ENCODE data around the gene RNF130. TPM values are rescaled to one million over a fixed set of nuclear protein-coding genes. Genes with fewer than 3 reads are reported as not detected.

Gene RNF130, protein sequence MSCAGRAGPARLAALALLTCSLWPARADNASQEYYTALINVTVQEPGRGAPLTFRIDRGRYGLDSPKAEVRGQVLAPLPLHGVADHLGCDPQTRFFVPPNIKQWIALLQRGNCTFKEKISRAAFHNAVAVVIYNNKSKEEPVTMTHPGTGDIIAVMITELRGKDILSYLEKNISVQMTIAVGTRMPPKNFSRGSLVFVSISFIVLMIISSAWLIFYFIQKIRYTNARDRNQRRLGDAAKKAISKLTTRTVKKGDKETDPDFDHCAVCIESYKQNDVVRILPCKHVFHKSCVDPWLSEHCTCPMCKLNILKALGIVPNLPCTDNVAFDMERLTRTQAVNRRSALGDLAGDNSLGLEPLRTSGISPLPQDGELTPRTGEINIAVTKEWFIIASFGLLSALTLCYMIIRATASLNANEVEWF
- 18.2 TPM for polyA plus RNA-seq

DNA sequence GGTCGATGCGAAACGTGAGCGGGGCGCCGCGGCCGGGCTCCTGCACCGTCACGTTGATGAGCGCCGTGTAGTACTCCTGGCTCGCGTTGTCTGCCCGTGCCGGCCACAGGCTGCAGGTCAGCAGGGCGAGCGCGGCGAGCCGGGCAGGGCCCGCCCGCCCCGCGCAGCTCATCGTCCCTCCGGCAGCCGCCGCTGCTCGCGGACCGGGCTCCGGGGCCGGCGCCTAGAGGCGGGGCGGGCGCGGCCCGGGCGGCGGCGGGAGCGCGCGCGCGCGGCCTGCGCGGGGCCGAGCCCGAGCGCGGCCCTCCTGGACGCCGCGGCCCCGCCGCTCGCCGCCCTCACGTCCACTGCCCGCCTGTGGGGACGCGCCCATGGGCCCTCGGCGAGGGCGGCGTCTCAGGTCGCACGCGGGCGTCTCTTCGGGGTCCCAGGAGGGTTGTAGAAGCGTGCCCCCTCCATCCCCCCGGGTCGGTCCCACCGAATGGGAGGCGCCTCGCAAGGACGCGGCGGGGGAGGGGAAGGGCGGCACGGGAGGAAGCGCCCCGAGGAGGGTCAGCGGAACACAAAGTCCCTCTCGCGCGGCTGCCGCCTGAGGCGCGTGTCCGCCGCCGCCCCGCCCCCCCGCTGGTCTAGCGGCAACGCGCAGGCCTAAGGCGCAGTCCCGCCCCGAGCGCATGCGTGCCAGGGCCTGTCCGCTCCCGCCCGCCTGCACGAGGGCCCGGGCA is at the start of gene RNF130:
Gene RNF130, minus strand, starts transcription at position 229 of the 725 bp plus-strand sequence. Its CDS starts 57 bp downstream, at position 172.
- H3K9me3 Mint-ChIP-seq = no peaks in the 10 kb centered on the region
- peaks cover 17 to 24% (median 23%) of the 10 kb centered on the region in 3 donors for H3K4me1 Mint-ChIP-seq
- H3K4me3 Mint-ChIP-seq = peak within 1 kb of the TSS; percentile 82 to 97 (median 94)
- peak within 1 kb of the TSS; percentile 80 to 93 (median 92) for H3K27ac Mint-ChIP-seq
- H3K36me3 Mint-ChIP-seq = no peaks in the 10 kb centered on the region
- H3K27me3 Mint-ChIP-seq = peaks cover under 1% of the 10 kb centered on the region

DNA sequence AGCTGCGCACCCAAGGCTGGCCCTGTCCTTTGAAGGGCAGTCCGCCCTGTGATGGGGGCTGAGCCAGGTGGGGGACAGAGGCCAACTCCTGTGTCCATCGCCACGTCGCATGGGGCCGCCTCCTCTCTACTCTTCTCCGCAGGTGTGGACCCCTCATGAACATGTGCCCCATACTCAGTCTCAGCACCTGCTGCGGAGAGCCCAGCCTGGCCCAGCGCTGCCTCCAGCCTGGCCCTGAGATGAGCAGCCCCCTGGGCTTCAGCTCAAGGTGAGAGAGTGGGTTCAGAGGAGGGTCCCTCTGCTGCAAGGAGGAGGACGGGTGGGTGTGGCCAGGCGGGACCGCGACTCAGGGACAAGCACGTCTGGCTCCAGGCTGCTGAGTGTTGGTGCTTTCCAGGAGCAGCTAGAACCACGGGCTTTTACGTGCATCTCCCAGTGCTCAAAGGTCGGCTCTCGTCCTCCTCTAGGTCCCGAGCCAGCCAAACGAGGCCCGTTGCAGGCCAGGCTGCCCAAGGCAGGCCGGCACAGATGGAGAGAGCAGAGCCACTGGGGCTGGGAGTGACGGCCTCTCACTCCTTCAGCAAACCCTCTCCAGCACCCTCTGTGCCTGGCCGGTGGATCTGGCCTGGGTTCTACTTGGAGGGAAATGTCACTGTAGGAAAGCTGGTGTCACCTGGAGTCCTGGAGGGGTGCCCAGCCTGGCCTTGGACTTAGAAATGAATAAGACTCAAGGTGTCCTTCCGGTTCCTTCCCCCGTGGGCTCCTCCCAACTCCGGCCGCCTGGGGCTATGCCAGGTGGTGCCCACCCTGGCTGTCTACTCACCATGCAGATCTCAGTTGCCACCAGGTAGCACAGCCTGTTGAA is 48.9 kb upstream of the RNF130 start:
- Mint-ChIP-seq H3K36me3 (no peaks in the 10 kb centered on the region), H3K27ac (no peak overlapping the region), H3K4me1 (no peaks in the 10 kb centered on the region), H3K4me3 (no peak overlapping the region), H3K27me3 (peaks cover 8% of the 10 kb centered on the region), H3K9me3 (peaks cover 0 to 2% (median 0%) of the 10 kb centered on the region in 3 donors)

DNA sequence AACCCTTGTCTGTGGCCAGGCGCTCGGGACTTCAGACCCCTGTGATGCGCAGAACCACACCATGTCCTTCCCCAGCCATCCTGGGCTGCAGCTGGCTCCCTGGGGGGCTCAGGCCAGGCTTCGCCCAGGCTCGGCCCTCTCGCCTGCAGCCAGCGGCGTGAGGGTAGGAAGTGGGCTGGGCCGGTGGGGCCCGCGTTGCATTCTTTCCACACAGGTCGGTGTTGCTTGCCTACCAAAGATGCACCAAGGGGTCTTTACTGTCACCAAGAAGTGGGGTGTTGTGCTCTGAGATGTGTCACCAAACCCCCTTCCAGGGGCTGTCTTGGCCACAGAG is 48.3 kb upstream of the RNF130 start:
- H3K4me3 Mint-ChIP-seq = no peak overlapping the region
- no peaks in the 10 kb centered on the region for H3K36me3 Mint-ChIP-seq
- peaks cover 0 to 2% (median 0%) of the 10 kb centered on the region in 3 donors for H3K9me3 Mint-ChIP-seq
- H3K27me3 Mint-ChIP-seq = peaks cover 10% of the 10 kb centered on the region
- H3K27ac Mint-ChIP-seq = no peak overlapping the region
- no peaks in the 10 kb centered on the region for H3K4me1 Mint-ChIP-seq

DNA sequence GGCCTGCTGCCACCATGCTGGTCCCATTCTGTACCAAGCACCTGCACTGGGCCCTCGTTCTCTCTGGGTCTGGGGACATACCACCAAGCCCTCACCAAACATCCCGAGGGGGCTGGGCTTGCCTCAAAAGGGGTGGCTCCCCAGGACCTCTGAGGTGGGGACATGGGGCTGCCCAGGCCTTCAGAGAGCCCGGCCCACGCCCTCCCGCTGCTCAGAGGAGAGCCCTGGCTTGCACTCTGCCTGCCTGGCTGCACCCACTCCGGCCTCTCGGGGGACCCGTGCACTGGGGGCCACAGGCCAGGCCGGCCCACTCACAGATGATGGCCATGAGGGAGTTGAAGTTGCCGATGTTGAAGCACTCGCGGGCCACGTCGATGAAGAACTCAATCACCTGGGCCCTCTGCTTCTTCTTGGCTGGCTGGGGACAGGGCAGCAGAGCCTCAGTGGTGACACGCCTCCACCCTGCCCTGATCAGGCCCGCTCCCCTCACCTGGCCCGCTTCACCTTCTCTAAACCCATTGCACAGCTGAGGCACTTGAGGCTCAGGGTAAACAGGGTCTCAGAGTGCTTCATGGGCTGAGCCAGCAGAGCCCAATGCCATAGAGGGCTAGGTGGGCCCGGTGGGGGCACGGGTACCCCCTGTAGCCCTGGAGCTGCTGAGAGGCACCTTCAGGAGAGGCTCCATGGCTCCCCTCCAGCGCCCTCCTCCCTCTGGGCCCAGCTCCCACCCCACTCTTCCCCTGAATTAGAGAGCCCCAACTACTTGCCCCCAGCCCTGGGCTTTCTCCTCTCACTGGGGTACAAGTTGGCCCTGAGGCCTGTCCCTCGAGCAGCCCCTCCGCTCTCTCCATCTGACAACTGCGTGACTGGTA is 47.7 kb upstream of the RNF130 start:
- Mint-ChIP-seq H3K4me1 (no peaks in the 10 kb centered on the region), H3K4me3 (no peak overlapping the region), H3K9me3 (peaks cover 0 to 2% (median 0%) of the 10 kb centered on the region in 3 donors), H3K27me3 (peaks cover 9% of the 10 kb centered on the region), H3K27ac (no peak overlapping the region), H3K36me3 (no peaks in the 10 kb centered on the region)

DNA sequence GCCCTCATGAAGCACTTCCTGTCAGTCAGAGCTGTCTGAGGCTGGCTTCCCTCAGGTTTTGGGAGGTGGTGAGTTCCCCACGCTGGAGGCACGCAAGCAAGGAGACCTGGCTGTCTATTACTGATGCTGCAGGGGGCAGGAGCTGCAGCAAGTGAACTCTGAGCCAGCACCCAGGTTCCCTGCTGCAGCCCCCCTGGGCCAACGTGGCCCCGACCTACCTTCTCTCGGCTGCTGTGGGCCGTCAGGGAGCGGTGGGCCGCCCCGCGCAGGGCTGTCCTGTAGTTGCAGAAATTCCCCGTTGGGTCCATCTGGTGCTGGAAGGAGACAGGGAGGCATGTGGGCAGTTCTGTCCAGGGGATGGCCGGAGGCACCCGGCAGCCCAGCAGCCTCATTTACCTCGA is 46.8 kb upstream of the RNF130 start:
- Mint-ChIP-seq H3K9me3 (no peaks in the 10 kb centered on the region), H3K27me3 (peaks cover 7% of the 10 kb centered on the region), H3K27ac (no peak overlapping the region), H3K4me1 (no peaks in the 10 kb centered on the region), H3K4me3 (no peak overlapping the region), H3K36me3 (no peaks in the 10 kb centered on the region)

DNA sequence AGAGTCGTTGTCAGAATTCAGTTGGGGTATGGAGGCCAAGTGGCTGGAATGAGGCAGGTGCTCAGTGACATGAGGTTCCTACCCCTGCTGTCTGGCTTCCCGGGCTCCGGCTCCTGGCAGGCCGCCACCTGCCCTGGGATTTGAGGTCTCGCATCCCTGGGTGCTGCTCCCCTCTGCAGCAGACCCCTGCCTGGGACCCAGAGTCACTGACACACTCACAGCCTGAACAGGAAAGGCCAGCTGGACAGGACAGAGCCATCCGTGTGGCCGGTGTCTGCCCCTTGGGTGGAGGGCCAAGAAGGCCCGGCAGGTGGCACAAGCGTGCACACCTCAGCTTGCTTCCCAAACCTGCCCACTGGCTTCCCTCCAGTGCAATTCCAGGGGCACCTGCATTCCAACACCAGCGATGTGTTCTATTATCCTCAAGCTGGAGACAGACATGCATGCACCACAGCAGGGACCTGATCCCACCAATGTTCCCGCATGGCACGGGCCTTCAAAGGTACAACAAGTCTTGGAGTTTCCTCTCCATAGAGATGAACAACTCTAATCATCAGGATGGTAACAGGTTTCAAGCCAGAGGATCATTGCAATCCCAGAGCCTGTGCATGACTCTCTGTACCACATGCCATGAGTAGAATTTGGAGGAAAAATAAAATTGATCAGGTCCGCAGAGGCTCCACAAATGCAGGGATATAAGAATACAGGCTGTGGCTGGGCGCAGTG is 45.6 kb upstream of the RNF130 start:
- Mint-ChIP-seq H3K4me1 (no peaks in the 10 kb centered on the region), H3K36me3 (no peaks in the 10 kb centered on the region), H3K27me3 (peaks cover 8% of the 10 kb centered on the region), H3K4me3 (no peak overlapping the region), H3K27ac (peak overlapping the region in 1 of 3 donors; percentile 13), H3K9me3 (no peaks in the 10 kb centered on the region)

DNA sequence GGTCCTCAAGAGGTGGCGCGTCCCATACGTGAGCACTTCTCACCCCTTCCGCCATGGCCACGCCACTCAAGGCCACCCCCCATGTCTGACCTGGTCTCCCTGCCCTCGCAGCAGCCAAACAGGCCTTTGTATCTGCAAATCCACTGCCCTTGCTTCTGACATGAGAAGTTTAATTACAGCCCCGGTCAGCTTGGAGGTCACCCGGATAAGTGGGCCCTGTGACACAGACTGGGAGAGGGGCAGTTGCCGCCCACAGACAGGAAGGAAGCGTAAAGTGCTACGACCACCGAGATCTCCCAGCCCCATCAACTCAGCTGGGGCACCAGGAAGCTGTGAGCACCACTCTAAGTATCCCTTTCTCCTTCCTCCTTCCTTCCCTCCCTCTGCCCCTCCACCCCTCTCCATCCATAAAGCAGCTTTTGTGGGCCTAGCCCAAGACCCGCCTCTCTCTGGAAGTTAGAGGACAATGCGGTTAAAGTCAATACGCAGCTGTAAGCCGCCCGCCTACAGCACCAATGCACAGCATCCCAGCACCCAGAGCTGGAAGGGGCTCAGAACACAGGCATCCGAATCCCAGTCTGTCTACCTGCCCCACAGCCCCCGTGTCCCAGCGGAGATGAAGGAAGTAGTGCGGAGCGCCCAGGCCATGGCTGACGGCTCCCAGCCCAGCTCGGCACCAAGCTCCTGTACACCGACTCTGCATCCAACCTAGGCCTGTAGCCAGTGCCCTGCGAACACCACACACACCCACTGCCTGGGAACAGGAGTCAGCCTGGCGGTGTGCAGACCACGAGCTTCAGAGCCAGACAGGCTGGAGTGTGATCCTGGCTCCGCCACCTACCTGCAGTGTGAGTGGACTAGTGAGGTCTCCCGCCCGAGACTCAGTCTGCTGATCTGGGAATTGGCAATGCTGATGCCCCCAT is 44.8 kb upstream of the RNF130 start:
- no peak overlapping the region for H3K4me3 Mint-ChIP-seq
- H3K36me3 Mint-ChIP-seq = no peaks in the 10 kb centered on the region
- H3K9me3 Mint-ChIP-seq = no peaks in the 10 kb centered on the region
- H3K27ac Mint-ChIP-seq = no peak overlapping the region
- peaks cover 8% of the 10 kb centered on the region for H3K27me3 Mint-ChIP-seq
- no peaks in the 10 kb centered on the region for H3K4me1 Mint-ChIP-seq

DNA sequence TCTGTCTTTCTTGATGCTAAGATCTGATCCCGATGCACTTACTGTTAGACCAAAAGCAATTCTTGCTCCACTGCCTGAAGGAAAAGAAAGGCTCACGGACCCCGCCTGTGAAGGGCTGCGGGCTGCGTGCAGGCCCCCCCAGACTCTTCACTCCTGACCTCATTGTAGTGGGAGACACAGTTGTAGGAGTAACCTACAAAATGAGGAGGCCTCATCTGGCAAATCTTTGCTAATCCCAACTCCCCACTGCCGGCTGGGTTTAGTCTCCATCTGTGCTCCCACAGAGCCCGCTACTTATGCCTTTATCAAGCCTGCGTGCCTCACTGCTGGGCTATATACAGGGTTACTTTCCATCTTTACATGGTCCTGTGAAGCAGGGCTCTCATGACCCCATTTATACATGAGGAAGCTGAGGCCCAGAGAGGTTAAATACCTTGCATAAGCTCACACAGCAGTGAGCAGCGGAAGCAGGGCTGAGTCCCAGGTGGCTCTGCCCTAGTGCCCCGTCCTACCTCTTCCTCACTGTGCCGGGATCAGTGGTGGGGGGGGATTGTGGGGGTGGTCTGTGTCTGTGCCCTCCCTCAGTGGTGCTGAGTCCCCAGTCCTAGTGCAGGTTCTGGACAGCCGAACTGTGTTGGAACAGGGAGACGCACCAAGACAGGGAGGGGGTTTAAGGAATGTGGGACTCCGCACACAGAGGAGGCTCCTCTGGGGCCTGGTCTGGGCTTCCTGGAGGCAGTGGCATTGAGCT is 43.9 kb upstream of the RNF130 start:
- H3K27ac Mint-ChIP-seq = no peak overlapping the region
- H3K4me3 Mint-ChIP-seq = no peak overlapping the region
- no peaks in the 10 kb centered on the region for H3K4me1 Mint-ChIP-seq
- no peaks in the 10 kb centered on the region for H3K9me3 Mint-ChIP-seq
- H3K27me3 Mint-ChIP-seq = peaks cover 8% of the 10 kb centered on the region
- H3K36me3 Mint-ChIP-seq = no peaks in the 10 kb centered on the region

DNA sequence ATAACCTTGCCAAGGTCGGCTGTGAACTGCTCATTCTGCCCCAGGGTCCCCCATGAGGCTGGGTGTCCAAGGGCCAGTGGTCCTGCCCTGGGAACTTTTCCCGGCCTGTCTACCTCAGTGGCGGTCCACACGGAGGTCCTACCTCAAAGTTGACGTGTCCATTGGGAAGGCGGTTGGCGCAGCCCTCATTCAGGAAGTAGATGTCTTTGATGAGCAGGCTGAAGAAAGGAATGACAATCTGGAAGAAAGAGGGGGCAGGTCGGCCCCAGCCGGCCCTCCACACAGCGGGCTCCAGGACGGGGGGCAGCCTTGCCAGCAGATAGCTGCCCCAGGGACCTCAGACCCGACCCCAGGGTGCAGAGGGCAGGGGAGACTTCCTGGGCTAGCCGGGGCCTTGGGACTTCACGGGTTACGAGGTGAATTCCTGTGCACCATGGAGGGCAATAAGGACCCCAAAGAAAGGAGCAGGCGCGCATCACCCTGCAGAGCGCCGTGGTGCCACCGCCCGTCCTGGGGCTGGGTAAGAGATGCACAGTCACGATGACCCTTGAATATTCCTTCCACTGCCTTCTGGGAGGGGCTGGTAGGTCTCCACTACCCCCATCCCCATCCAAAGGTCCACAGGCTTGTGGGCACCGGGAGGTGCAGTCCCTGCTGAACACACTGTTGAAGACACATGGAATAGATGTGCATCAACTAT is 42.9 kb upstream of the RNF130 start:
- H3K4me1 Mint-ChIP-seq = no peaks in the 10 kb centered on the region
- peaks cover 8% of the 10 kb centered on the region for H3K27me3 Mint-ChIP-seq
- no peak overlapping the region for H3K4me3 Mint-ChIP-seq
- no peak overlapping the region for H3K27ac Mint-ChIP-seq
- no peaks in the 10 kb centered on the region for H3K36me3 Mint-ChIP-seq
- peaks cover 0 to under 1% (median 0%) of the 10 kb centered on the region in 3 donors for H3K9me3 Mint-ChIP-seq

DNA sequence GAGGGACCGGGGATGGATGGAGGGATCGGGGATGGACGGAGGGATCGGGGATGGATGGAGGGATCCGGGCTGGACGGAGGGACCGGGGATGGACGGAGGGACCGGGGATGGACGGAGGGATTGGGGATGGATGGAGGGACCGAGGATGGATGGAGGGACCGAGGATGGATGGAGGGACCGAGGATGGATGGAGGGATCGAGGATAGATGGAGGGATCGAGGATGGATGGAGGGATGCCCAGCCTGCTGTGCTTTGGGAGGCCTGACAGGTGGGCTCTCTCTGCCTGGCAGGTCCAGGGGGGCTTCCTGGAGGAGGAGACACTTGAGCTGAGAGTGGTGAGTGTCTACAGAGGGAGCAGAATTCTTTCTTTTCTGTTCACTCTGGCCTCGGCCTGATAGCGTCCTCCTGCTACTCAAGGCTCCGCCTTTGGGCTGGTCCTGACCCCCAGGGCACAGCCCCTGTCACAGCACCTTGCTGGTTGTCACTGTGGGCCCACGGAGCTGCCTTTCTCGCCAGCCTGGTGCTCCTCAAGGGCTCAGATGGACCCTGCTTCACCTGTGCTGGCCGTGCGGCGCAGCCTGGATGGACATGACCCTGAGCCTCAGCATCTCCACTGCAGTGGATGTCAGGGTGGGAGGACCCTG is 42.2 kb upstream of the RNF130 start:
- peaks cover 8% of the 10 kb centered on the region for H3K27me3 Mint-ChIP-seq
- H3K27ac Mint-ChIP-seq = no peak overlapping the region
- no peaks in the 10 kb centered on the region for H3K4me1 Mint-ChIP-seq
- no peak overlapping the region for H3K4me3 Mint-ChIP-seq
- no peaks in the 10 kb centered on the region for H3K36me3 Mint-ChIP-seq
- H3K9me3 Mint-ChIP-seq = peaks cover 0 to 1% (median 0%) of the 10 kb centered on the region in 3 donors

DNA sequence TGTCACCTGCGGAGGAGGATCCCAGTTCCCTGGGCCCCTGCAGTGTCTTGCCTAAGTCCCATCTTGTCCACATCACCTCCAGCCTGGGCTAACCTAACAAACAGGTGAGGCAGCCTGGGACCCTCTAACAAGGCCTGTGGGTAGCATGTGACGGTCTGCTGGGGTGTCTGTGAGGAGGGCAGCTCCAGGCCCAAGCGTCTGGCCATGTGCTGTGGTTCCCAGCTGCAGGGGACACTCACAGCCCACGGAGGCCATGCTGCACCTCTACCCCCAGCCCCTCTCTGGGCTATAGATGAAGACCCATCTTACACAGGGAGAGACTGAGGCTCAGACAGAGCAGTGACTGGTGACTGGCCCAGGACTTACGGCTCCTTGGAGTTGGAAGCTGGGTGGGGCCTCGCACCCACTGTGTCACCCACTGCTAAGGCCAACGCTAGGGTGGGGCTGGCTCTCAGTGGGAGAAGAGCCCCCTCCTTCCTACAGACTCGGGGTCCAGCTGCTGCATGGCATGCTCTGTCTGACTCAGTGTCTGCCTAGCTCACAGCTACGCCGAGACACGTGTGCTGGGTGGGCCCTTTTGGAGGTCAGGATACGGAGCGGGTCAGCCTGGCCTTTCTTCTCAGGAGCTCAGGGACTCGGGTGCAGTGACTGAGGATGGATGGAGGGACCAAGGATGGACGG is 40.8 kb upstream of the RNF130 start:
- H3K36me3 Mint-ChIP-seq = no peaks in the 10 kb centered on the region
- H3K4me1 Mint-ChIP-seq = no peaks in the 10 kb centered on the region
- peaks cover 0 to 5% (median 1%) of the 10 kb centered on the region in 3 donors for H3K9me3 Mint-ChIP-seq
- H3K27me3 Mint-ChIP-seq = peaks cover 8% of the 10 kb centered on the region
- no peak overlapping the region for H3K4me3 Mint-ChIP-seq
- no peak overlapping the region for H3K27ac Mint-ChIP-seq

Data from IgD-negative memory B cell (primary cell).